SK-N-SH treated with all-trans-retinoic acid at 6 μM for 48 hours (cell line): ENCODE data around the gene STEAP2.
A peak's percentile ranks its signal among the peaks of the same experiment; 100 is the strongest.

Source experiments
- ATAC-seq: fragments of 200-7000 bp; cut with Tn5 transposase; 3 replicates; pipeline ENCODE4 v1.9.1; 2020; ENCODE audit warnings: mild to moderate bottlenecking, moderate library complexity
- ARNTL ChIP-seq: fragments of 450-650 bp; formaldehyde crosslinking; IDR thresholded peaks from 2 replicates; pipeline ENCODE4 v1.5.0; 2020; ENCODE audit warnings: low read depth, mild to moderate bottlenecking, moderate library complexity, borderline replicate concordance
- BACH2 ChIP-seq: fragments of 250-450 bp; sonication (Bioruptor Pico); IDR thresholded peaks from 2 replicates; pipeline ENCODE4 v1.9.0; 2021; ENCODE audit warnings: mild to moderate bottlenecking, borderline replicate concordance
- CREB5 ChIP-seq: fragments of 250-450 bp; sonication (Bioruptor Pico); IDR thresholded peaks from 2 replicates; pipeline ENCODE4 v1.5.1; 2020; ENCODE audit warnings: low read depth, mild to moderate bottlenecking, moderate library complexity
- CSDC2 ChIP-seq: fragments of 250-450 bp; sonication (Bioruptor Pico); IDR thresholded peaks from 2 replicates; pipeline ENCODE4 v1.5.0; 2020; ENCODE audit warnings: mild to moderate bottlenecking, moderate library complexity
- GLIS3 ChIP-seq: fragments of 250-450 bp; sonication (Bioruptor Pico); IDR thresholded peaks from 2 replicates; pipeline ENCODE4 v1.5.0; 2020; ENCODE audit warnings: mild to moderate bottlenecking, moderate library complexity
- ISL1 ChIP-seq: fragments of 250-450 bp; sonication (Bioruptor Pico); IDR thresholded peaks from 2 replicates; pipeline ENCODE4 v2.1.2; 2022; ENCODE audit warnings: mild to moderate bottlenecking, moderate library complexity
- OSR1 ChIP-seq: fragments of 250-450 bp; sonication (Bioruptor Pico); IDR thresholded peaks from 2 replicates; pipeline ENCODE4 v1.8.0; 2022; ENCODE audit warnings: moderate library complexity, mild to moderate bottlenecking, inconsistent platforms
- PATZ1 ChIP-seq: fragments of 250-450 bp; sonication (Bioruptor Pico); IDR thresholded peaks from 2 replicates; pipeline ENCODE4 v1.8.0; 2020; ENCODE audit warnings: mild to moderate bottlenecking, moderate library complexity, borderline replicate concordance
- POU6F1 ChIP-seq: fragments of 250-450 bp; sonication (Bioruptor Pico); IDR thresholded peaks from 2 replicates; pipeline ENCODE4 v1.8.0; 2021; ENCODE audit warnings: low read depth, mild to moderate bottlenecking, moderate library complexity, borderline replicate concordance
- PPARA ChIP-seq: fragments of 250-450 bp; sonication (Bioruptor Pico); IDR thresholded peaks from 2 replicates; pipeline ENCODE4 v1.5.0; 2020; ENCODE audit warnings: mild to moderate bottlenecking, borderline replicate concordance
- RARB ChIP-seq: fragments of 250-450 bp; sonication (Bioruptor Pico); IDR thresholded peaks from 2 replicates; pipeline ENCODE4 v1.8.0; 2021; ENCODE audit warnings: mild to moderate bottlenecking, moderate library complexity
- SNAI2 ChIP-seq: fragments of 250-450 bp; sonication (Bioruptor Pico); IDR thresholded peaks from 2 replicates; pipeline ENCODE4 v1.5.0; 2020; ENCODE audit warnings: mild to moderate bottlenecking, moderate library complexity
- TCF4 ChIP-seq: fragments of 250-450 bp; sonication (Bioruptor Pico); IDR thresholded peaks from 2 replicates; pipeline ENCODE4 v1.8.0; 2021; ENCODE audit warnings: mild to moderate bottlenecking, moderate library complexity, borderline replicate concordance
- TOX ChIP-seq: fragments of 250-450 bp; sonication (Bioruptor Pico); IDR thresholded peaks from 2 replicates; pipeline ENCODE4 v1.8.0; 2021; ENCODE audit warnings: mild to moderate bottlenecking, moderate library complexity, borderline replicate concordance
- TSHZ2 ChIP-seq: fragments of 250-450 bp; sonication (Bioruptor Pico); IDR thresholded peaks from 2 replicates; pipeline ENCODE4 v1.5.0; 2020; ENCODE audit warnings: mild to moderate bottlenecking, moderate library complexity
- ZC3H10 ChIP-seq: fragments of 250-450 bp; sonication (Bioruptor Pico); IDR thresholded peaks from 2 replicates; pipeline ENCODE4 v1.5.1; 2021; ENCODE audit warnings: mild to moderate bottlenecking, moderate library complexity
- ZFP3 ChIP-seq: fragments of 250-450 bp; sonication (Bioruptor Pico); IDR thresholded peaks from 2 replicates; pipeline ENCODE4 v1.5.0; 2020; ENCODE audit warnings: mild to moderate bottlenecking, moderate library complexity
- ZFP30 ChIP-seq: fragments of 450-650 bp; formaldehyde crosslinking; IDR thresholded peaks from 2 replicates; pipeline ENCODE4 v1.5.0; 2022; ENCODE audit warnings: mild to moderate bottlenecking, moderate library complexity
- ZNF70 ChIP-seq: fragments of 450-650 bp; formaldehyde crosslinking; IDR thresholded peaks from 2 replicates; pipeline ENCODE4 v1.5.0; 2020; ENCODE audit warnings: mild to moderate bottlenecking, moderate library complexity
- ZNF8 ChIP-seq: fragments of 450-650 bp; formaldehyde crosslinking; IDR thresholded peaks from 2 replicates; pipeline ENCODE4 v1.5.0; 2020; ENCODE audit warnings: mild to moderate bottlenecking, moderate library complexity

The STEAP2 gene

GRCh38 chr7:90231304-90231703 is 19.8 kb downstream of the STEAP2 start (continued):
- TF ChIP-seq CREB5 (CRISPR knock-in tag): no peak

GRCh38 chr7:90232430-90232829 is 20.9 kb downstream of the STEAP2 start:
- ATAC-seq: no peak
- no peak for TF ChIP-seq ARNTL
- no peak for TF ChIP-seq SNAI2 (CRISPR knock-in tag)
- TF ChIP-seq TCF4 (CRISPR knock-in tag): no peak
- TF ChIP-seq PPARA (CRISPR knock-in tag): no peak
- no peak for TF ChIP-seq RARB (CRISPR knock-in tag)
- no peak for TF ChIP-seq ZFP3 (CRISPR knock-in tag)
- no peak for TF ChIP-seq ZFP30 (CRISPR knock-in tag)
- TF ChIP-seq TSHZ2 (CRISPR knock-in tag): no peak
- TF ChIP-seq PATZ1 (CRISPR knock-in tag): no peak
- TF ChIP-seq, all 23 proteins: peak for 0

- no peak for ATAC-seq
- TF ChIP-seq ARNTL (no peak), ZNF70 (no peak), CREB5 (CRISPR knock-in tag) (no peak), POU6F1 (CRISPR knock-in tag) (no peak), PPARA (CRISPR knock-in tag) (no peak), TCF4 (CRISPR knock-in tag) (no peak), ISL1 (CRISPR knock-in tag) (no peak), ZFP3 (CRISPR knock-in tag) (no peak), GLIS3 (CRISPR knock-in tag) (no peak), OSR1 (CRISPR knock-in tag) (no peak), ZFP30 (CRISPR knock-in tag) (no peak), ZC3H10 (CRISPR knock-in tag) (no peak), ZNF8 (CRISPR knock-in tag) (no peak), CSDC2 (CRISPR knock-in tag) (no peak)
These were observed 22.0 kb downstream of the STEAP2 start for GRCh38 chr7:90233569-90233968.

- ATAC-seq: peak; percentile 60
- TF ChIP-seq BACH2 (CRISPR knock-in tag) (no peak), TCF4 (CRISPR knock-in tag) (no peak), TOX (no peak)
These were observed 25.3 kb downstream of the STEAP2 start for GRCh38 chr7:90236721-90237289.
